Body of pancreas (tissue), 4 donors: ENCODE results near the gene PLP1. TPM values are rescaled to one million over a fixed set of nuclear protein-coding genes. Genes with fewer than 3 reads are reported as not detected.
A peak's percentile ranks its signal among the peaks of the same experiment; 100 is the strongest.

Experiments used
- ATAC-seq: fragments of 150-250 bp; one replicate; pipeline ENCODE4 v1.9.1; 2016
- DNase-seq, 4 donors: peaks; one replicate each; pipeline ENCODE4 v3.0.0-alpha.2; 2019
- H3K27ac ChIP-seq, 4 donors: fragments of 200-600 bp; sonication (generic); 1 replicate in 3 of 4; 2 replicates in 1 of 4; pipeline versions ENCODE4 v1.5.1 to v1.6.1; 2016 to 2019; ENCODE audit warnings: mild to moderate bottlenecking in 1 of 4, mixed read lengths in 1 of 4, moderate library complexity in 1 of 4
- H3K27me3 ChIP-seq, 2 donors: fragments of 200-600 bp; sonication (generic); one replicate each; pipeline ENCODE4 v1.6.0; 2016; ENCODE audit warnings: mild to moderate bottlenecking in 1 of 2
- H3K36me3 ChIP-seq, 2 donors: fragments of 200-600 bp; sonication (generic); replicated peaks in 1 of 2; 2 replicates each; pipeline ENCODE4 v1.5.1; 2016; ENCODE audit warnings: low read depth in 2 of 2; ENCODE audit not compliant: insufficient read depth in 1 of 2
- H3K4me1 ChIP-seq: fragments of 200-600 bp; sonication (generic); one replicate; pipeline ENCODE4 v1.6.0; 2016
- H3K4me3 ChIP-seq, 2 donors: fragments of 200-600 bp; sonication (generic); 1 replicate in 1 of 2; 2 replicates in 1 of 2; pipeline ENCODE4 v1.5.1; 2016 to 2019
- H3K9me3 ChIP-seq, 3 donors: fragments of 200-600 bp; sonication (generic); 1 replicate in 2 of 3; 2 replicates in 1 of 3; pipeline ENCODE4 v1.5.1; 2016
- POLR2A ChIP-seq, 3 donors: fragments of 450-650 bp; IDR thresholded peaks; one replicate each; pipeline ENCODE4 v1.6.1; 2016; ENCODE audit warnings: antibody characterized with exemption in 3 of 3, mild to moderate bottlenecking in 2 of 3
- WGBS, 2 donors: methylation state at CpG; one replicate each; pipeline ENCODE4 v1.1.5; 2017; 5-methylcytosine and 5-hydroxymethylcytosine counted together
- intact Hi-C: fragments of 100-400 bp; cut with DNase I; formaldehyde crosslinking; loops from one replicate; pipeline ENCODE4 v1.15.1; 2023
- total RNA-seq, 2 donors: library from RNA; depleted of rRNA; stranded (reverse); fragments of >200 nt; gene quantifications; one replicate each; pipeline ENCODE4 v1.1.0, GENCODE V29; 2016
- TF ChIP-seq, protein P1 (sequence below), 7 experiments: fragments of 450-650 bp in 4 of 7; fragments of 200-600 bp in 3 of 7; sonication (generic) in 3 of 7; IDR thresholded peaks; one replicate each; pipeline ENCODE4 v1.5.1; 2016 to 2019; ENCODE audit warnings: antibody characterized with exemption in 7 of 7

PLP1 gene
- total RNA-seq, 2 donors from 2014 or later, result 0.78 to 2.0 TPM

DNA sequence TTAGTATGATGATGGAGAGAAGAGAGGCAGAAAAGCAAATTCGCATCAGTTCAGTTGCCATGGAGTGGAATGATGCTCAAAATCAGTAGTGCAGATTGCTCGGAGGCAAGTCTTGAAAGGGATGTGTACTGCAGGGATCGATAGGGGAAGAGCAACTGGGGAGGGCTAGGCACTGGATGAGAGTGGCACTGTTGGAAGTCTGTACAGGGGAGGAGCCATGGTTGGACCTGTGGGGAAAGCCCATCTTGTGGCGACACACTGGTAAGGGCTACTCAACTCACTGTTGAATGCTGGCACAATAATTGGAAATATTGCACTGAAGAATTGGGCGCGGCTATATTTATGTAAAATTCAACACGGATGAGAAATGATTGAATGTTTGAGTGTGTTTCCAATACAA is 54.2 kb downstream of the PLP1 start:
- 71 to 72% methylated on average over 7 of the region's 7 CpGs for WGBS, 2 donors
- no peak for ATAC-seq
- DNase-seq, result no peak

DNA sequence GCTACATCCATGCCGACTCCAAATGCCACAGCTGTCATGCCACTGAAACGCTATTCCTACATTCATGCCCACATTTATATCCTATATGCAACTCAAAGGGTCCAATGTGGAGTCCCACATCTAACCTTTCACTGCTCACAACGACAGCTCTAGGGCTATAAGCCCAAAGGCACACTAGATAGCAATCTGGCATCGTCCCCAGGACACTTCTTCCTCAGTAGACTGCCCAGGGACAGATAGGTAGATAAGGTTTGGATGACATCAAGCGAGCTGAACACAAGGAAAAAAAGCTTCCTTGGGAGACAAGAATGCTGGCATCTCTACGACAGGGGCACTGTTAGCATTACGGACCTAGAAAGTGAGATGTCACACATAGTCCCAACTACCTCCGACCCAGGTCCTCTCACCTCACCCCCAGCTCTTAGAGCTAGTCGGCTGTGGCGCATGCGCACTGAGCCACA is 54.7 kb downstream of the PLP1 start:
- ATAC-seq (no peak), DNase-seq (peak in 2 of 4 donors; percentile 64 to 82)
- intact Hi-C loops, result no loop called here

More for the DNA sequence above, 54.2 kb downstream of the PLP1 start:
- H3K9me3 ChIP-seq, result no peaks in the 10 kb centered on the region
- intact Hi-C loops, result no loop called here
- no peaks in the 10 kb centered on the region for H3K36me3 ChIP-seq
- peaks cover 4% of the 10 kb centered on the region for H3K4me1 ChIP-seq
- no peak overlapping the region for H3K27ac ChIP-seq
- no peak overlapping the region for H3K4me3 ChIP-seq
- no peaks in the 10 kb centered on the region for H3K27me3 ChIP-seq
- TF ChIP-seq POLR2A (IDR thresholded peaks at IDR 0.05), result no peak
- TF ChIP-seq, protein P1, sequence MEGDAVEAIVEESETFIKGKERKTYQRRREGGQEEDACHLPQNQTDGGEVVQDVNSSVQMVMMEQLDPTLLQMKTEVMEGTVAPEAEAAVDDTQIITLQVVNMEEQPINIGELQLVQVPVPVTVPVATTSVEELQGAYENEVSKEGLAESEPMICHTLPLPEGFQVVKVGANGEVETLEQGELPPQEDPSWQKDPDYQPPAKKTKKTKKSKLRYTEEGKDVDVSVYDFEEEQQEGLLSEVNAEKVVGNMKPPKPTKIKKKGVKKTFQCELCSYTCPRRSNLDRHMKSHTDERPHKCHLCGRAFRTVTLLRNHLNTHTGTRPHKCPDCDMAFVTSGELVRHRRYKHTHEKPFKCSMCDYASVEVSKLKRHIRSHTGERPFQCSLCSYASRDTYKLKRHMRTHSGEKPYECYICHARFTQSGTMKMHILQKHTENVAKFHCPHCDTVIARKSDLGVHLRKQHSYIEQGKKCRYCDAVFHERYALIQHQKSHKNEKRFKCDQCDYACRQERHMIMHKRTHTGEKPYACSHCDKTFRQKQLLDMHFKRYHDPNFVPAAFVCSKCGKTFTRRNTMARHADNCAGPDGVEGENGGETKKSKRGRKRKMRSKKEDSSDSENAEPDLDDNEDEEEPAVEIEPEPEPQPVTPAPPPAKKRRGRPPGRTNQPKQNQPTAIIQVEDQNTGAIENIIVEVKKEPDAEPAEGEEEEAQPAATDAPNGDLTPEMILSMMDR (IDR thresholded peaks at IDR 0.05), result no peak

DNA sequence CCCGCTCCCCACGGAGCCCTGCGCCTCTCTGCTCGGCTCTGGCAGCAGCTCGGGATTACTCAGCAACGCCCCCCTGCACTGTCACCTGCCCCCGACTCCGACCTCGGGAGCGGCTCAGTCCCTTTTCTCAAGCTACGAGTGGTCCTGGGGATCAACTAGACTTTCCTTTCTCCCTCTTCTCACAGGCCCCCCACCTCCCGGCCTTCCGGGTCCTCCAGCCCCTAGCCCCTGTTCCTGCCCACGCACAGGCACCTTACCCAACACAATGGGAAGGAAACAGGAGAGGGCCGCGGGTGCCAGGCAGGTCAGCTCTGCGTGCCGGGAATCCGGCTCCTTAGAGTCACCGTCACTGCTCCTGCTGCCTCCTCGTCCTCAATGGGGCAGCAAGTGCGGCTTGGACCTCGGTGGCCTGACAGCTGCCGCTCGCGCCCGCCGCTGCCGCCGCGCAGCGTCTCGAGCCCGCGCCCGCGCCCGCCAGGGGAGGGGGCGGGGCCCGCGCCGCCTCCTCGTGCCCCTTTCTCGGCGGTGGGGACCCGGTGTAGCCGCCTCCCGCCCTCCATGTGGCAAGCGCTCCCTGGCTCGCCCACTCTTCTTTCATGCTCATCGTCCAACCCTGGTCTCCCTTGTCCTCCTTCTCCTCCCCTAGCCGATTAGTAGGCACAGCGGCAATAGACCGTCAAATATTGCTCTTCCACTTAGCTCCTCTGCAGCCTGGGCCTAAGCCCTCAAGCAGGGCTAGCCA is 55.3 kb downstream of the PLP1 start, which contains the start of gene RAB9B:
TSS of gene RAB9B (minus strand) at position 455 of the 742 bp plus-strand sequence. CDS start 6,473 bp downstream, outside the sequence.
- DNase-seq (peak; percentile 20 to 78 (median 56)), ATAC-seq (peak; percentile 91)
- H3K27me3 ChIP-seq, result no peaks in the 10 kb centered on the region
- H3K36me3 ChIP-seq, result no peaks in the 10 kb centered on the region
- H3K27ac ChIP-seq, result peak within 1 kb of the TSS in 1 of 4 donors; percentile 39
- H3K9me3 ChIP-seq, result no peaks in the 10 kb centered on the region
- TF ChIP-seq, protein P1 (IDR thresholded peaks at IDR 0.05), result no peak
- TF ChIP-seq POLR2A (IDR thresholded peaks at IDR 0.05), result peak in 2 of 3 donors; percentile 14 to 21
- 2 to 6% methylated on average over 14 to 23 of the region's 54 CpGs for WGBS, 2 donors
- H3K4me3 ChIP-seq, result peak within 1 kb of the TSS in 1 of 2 donors; percentile 37
- intact Hi-C loops, result no loop called here
- peaks cover 4% of the 10 kb centered on the region for H3K4me1 ChIP-seq

More for the DNA sequence above, 54.7 kb downstream of the PLP1 start:
- Histone ChIP-seq H3K4me3 (no peak overlapping the region), H3K9me3 (no peaks in the 10 kb centered on the region), H3K27me3 (no peaks in the 10 kb centered on the region), H3K27ac (no peak overlapping the region), H3K4me1 (peaks cover 4% of the 10 kb centered on the region), H3K36me3 (no peaks in the 10 kb centered on the region)
- 0 to 15% methylated on average over 4 to 11 of the region's 11 CpGs for WGBS, 2 donors
- no peak for TF ChIP-seq POLR2A (IDR thresholded peaks at IDR 0.05)
- TF ChIP-seq, protein P1 (IDR thresholded peaks at IDR 0.05), result no peak

DNA sequence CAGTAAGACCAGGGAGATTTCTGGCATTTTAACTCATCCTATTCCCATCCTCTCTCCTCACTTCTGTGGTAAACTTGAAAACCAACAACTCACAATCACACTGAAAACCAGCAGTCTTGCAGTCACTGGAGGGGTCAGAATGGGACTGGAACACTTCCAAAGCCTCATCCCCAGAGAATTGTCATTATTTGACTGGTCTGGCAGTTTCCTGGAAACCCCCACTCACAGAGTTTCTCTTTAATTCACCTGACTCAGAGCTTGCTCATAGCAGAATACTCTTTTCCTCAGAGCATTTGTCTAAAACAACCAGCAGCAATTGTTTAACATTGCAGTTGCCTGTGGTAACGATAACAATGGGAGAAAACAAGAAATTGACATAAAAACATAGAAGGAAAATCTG is 62.8 kb downstream of the PLP1 start:
- ATAC-seq (no peak), DNase-seq (no peak)
- no peaks in the 10 kb centered on the region for H3K27me3 ChIP-seq
- no peaks in the 10 kb centered on the region for H3K4me1 ChIP-seq
- H3K36me3 ChIP-seq, result no peaks in the 10 kb centered on the region
- 67 to 73% methylated on average over 1 of the region's 1 CpG for WGBS, 2 donors
- no peak overlapping the region for H3K27ac ChIP-seq
- no peak overlapping the region for H3K4me3 ChIP-seq
- no peaks in the 10 kb centered on the region for H3K9me3 ChIP-seq
- TF ChIP-seq, protein P1 (IDR thresholded peaks at IDR 0.05), result no peak
- no peak for TF ChIP-seq POLR2A (IDR thresholded peaks at IDR 0.05)
- intact Hi-C loops, result no loop called here

Other genes with a start within 250 kb of the PLP1 start
- 10 to 100 TPM; 36.8 to 51.4 TPM for gene TCEAL4, start 191.3 kb upstream of the PLP1 start, total RNA-seq
- 10 to 100 TPM; 21.4 to 21.8 TPM for gene TCEAL3, start 168.9 kb upstream of the PLP1 start, total RNA-seq
- 10 to 100 TPM; 14.8 to 28.0 TPM for gene TCEAL1, start 147.9 kb upstream of the PLP1 start, total RNA-seq
- gene MORF4L2, start 90.1 kb upstream of the PLP1 start, total RNA-seq, result 100 to 1,000 TPM; 135 to 231 TPM
- not detected for gene TMEM31, start 65.9 kb upstream of the PLP1 start, total RNA-seq
- gene RAB9B, start 55.4 kb downstream of the PLP1 start, total RNA-seq, result under 1 TPM; 0.66 to 0.78 TPM
- gene TMSB15B, start 185.8 kb downstream of the PLP1 start, total RNA-seq, result 1 to 10 TPM in 1 of 2 donors, under 1 TPM in 1; 0.33 to 3.6 TPM
- not detected for gene H2BW1, start 236.9 kb downstream of the PLP1 start, total RNA-seq